ENCODE measurements around the gene CHD2.
"Not testable (repeated sequence)": the region's sequence is repeated elsewhere in the genome, so short reads cannot be mapped to it uniquely, and the experiment has no call there.

CHD2 gene

DNA sequence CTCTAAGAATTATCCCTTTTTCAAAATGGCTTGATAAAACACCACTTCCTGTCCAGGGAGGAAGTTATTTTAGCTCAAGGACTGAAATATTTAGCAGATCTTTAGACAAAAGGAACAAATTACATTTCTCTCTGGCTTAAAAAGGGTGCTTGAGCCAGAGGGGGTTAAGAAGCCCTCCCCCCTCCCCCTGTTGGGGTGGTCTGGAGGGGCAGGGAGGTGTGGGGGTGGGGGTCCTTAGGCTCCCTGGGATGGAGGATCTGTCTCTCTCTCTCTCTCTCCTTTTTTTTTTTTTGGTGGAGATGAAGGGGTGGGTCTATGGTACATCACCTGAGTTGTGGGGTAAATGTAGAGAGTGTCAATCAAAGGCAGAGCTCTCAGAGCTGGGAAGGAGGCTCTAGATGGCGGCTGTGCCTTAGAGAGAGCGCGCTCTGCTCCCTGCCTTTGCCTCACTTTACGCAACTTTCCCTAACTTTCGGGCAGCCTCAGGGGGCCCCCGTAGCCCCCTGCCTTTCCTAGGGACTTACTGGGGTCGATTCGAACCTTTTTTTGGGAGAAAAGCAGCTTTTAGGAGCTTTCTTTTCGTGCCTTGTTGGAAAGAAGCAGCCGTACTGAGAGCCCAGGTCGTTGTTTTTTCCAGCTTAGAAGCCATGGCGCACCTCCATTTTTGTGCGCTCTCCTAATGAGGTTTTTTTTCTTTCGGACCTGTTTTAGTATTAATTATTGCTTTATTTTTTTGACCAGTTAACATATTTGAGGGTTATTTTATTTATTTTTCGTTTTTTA, at the start of gene CHD2:
TSS of gene CHD2 (plus strand) at position 377 of the 783 bp plus-strand sequence. CDS start 914 bp downstream, outside the sequence.
- in situ Hi-C loops (cut with MboI; ENCODE audit: low sequenced_read_pairs), result no loop called here

DNA sequence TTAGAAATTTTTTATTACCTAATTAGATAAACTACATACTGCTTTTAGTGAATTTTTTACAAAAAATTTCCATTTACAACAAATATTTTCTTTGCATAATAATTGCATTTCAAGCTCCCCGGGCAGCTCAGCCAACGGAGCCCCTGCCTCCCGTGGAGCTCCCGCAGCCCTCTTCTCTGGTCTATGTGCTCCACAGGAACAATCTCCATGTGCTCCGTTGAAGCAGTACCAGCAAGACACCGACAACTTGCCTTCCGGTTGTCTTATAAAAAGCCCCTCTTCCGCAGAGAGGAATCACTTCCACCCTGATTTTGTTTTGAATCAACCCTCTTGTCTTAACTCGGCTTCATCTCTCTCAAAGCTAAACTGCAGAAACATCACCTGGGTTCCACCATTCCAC, 46.9 kb upstream of the CHD2 start:
- in situ Hi-C loops (cut with MboI; ENCODE audit: low sequenced_read_pairs), result no loop called here

- in situ Hi-C loops (cut with MboI; ENCODE audit: low sequenced_read_pairs), result no loop called here
Observed at GRCh38 chr15:92861742-92862141, 38.4 kb upstream of the CHD2 start.

GRCh38 chr15:92864127-92864814, 35.9 kb upstream of the CHD2 start:
- in situ Hi-C loops (cut with MboI; ENCODE audit: low sequenced_read_pairs), result no loop called here

DNA sequence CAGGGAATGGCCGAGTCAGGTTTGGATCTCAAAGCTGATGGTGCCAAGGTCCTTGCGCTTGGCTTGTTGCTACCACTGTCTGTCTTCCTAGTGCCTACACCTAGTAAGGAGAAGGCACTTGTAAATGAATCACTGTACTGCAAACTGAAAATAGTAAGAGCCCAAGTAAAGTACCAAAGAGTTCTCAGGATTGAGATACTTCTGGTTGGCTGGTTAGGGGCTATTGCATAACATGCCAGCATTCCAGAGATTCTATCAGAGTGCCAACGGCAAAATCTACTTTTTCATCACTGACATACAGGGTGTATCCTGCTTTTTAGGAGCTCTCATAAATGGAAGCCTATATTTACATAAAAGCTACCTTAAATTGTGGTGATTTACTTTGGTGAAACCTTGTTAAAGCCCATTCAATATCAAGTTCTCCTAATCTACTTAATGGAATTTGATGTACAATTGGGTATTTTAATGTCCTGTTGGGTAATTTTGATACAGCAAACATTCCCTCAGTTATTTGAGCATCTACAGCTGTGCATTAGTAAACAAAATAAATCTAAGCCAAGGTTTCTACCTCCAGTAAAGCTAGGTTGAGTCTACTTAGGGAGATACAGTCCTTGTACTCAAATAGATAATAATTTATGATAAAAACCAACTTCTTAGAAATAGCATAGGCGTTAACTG, 30.7 kb upstream of the CHD2 start:
- in situ Hi-C loops (cut with MboI; ENCODE audit: low sequenced_read_pairs), result no loop called here

DNA sequence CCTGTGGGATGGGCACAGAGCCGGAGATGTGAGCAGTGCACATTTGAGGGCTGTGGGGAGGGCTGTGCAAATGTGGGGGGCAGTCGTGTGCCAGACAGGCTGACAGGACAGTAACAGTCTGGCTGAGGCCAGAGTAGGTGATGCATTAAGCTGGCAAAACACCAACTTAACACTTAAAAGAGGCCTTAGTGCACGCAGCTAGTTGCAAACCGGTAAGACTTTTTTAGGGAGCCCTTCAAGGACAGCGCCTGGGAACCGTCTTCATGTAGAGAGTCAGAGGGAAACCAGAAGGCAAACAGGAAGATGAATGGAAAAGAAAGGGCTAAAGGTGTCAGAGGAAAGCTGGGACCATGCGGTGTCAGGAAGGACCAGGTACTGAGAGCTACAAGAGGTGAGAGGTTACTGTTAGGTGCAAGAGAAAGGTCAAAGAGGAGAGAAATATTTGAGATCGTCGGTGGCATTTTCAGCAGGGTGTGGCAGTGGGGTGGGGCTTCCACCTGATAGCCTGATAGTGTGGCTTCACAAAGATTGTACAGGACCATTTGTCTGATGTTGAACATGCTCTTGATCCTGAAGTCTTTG, 30.0 kb upstream of the CHD2 start:
- in situ Hi-C loops (cut with MboI; ENCODE audit: low sequenced_read_pairs), result no loop called here

- in situ Hi-C loops (cut with MboI; ENCODE audit: low sequenced_read_pairs), result not testable (repeated sequence)
Observed at GRCh38 chr15:92872967-92873366, 27.2 kb upstream of the CHD2 start.

- in situ Hi-C loops (cut with MboI; ENCODE audit: low sequenced_read_pairs), result no loop called here
Observed at GRCh38 chr15:92877000-92877399, 23.1 kb upstream of the CHD2 start.

DNA sequence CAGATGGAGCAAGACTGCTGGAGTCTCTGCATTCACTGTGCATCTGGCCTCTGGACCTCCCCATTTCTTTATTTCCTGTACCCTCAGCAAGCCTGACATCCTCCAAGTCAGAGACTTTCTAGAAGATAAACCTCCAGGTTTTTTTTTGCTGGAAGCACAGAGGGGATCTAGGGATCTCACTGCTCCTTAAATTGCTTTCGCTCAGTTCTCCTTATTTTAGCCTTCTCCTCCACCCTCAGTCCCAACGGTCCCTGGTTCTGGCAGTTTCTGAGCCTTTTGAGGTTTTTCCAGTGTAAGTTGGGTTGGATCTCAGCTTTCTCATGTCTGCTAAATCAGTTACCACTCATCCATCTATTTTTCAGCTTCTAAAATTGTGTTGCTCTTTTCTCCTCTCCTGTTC, 22.7 kb upstream of the CHD2 start:
- in situ Hi-C loops (cut with MboI; ENCODE audit: low sequenced_read_pairs), result no loop called here

DNA sequence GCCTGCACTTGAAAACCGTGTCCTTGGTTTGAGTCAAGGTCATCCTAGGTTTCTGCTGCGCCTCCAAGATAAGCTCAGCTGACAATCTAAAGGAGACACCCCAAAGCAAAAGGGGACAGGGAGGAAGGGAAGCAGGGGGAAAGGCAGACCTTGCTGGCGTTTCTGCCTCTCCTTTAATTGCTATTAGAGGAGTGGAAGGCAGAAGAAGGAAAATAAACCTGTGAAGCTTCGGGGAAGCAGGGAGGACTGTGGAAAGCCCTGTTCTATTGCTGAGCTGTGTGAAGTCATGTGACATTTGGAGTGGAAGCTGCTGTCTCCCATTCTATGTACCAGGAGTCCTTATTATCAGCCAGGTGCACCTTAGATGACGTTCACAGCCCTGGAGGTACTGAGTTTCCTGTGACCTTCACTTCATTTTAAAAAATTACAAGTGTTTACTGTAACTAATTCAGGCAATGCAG, 21.5 kb upstream of the CHD2 start:
- in situ Hi-C loops (cut with MboI; ENCODE audit: low sequenced_read_pairs), result no loop called here

GRCh38 chr15:92879949-92880725, 20.0 kb upstream of the CHD2 start:
- in situ Hi-C loops (cut with MboI; ENCODE audit: low sequenced_read_pairs), result no loop called here

GRCh38 chr15:92880796-92881195, 19.3 kb upstream of the CHD2 start:
- in situ Hi-C loops (cut with MboI; ENCODE audit: low sequenced_read_pairs), result no loop called here

GRCh38 chr15:92881211-92881754, 18.8 kb upstream of the CHD2 start:
- in situ Hi-C loops (cut with MboI; ENCODE audit: low sequenced_read_pairs), result no loop called here

- in situ Hi-C loops (cut with MboI; ENCODE audit: low sequenced_read_pairs), result no loop called here
Observed at GRCh38 chr15:92881802-92882696, 18.1 kb upstream of the CHD2 start.

DNA sequence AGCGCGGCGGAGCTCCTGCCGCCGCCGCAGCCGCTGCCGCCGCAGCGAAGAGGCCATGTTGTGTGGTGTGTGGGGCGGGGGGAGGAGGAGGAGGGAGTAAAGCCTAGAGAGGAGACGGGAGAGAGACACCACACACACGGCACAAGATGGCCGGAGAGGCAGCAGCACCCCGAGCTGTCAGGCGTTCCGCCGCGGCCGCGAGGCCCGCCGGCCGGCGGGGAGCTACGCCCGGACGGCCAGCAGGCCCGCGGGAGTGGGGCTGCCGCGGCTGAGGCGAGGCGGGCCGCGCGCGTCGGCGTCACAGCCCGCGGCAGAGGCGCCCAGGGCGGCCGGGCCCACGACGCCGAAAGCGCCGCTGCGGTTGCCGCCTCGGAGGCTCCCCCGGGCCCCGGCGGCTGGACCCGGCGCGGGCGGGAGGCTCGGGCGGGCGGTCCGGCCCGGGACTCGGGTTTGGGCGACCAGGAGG, 17.4 kb upstream of the CHD2 start:
- in situ Hi-C loops (cut with MboI; ENCODE audit: low sequenced_read_pairs), result no loop called here

- in situ Hi-C loops (cut with MboI; ENCODE audit: low sequenced_read_pairs), result no loop called here
Observed at GRCh38 chr15:92883163-92883875, 16.8 kb upstream of the CHD2 start.

- in situ Hi-C loops (cut with MboI; ENCODE audit: low sequenced_read_pairs), result no loop called here
Observed at GRCh38 chr15:92883876-92884435, 16.2 kb upstream of the CHD2 start.
